ENCODE measurements around the gene WRNIP1. TPM values are rescaled to one million over a fixed set of nuclear protein-coding genes. Genes with fewer than 3 reads are reported as not detected.

WRNIP1 gene
- total RNA-seq, 1 donor from 2014 or later = 31.5 TPM

DNA sequence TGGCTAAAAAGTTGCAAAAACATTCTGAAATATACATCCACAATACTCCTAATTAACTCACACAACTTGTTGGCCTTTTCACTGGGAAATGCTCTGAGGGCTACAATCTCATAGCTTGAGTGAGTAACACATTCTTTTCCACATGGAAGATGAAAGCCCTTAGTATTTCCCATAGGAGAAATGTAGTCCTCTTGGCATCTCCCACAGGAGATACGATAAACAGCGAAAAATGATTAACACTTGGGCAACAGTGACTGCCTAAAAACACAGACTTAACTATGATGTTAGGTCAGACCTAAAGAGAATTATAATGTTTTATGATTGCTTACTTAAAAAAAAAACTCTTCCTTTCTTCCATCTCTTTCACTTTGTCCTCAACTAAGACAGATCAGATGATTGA, 23.4 kb upstream of the WRNIP1 start:
- no peaks in the 10 kb centered on the region for H3K36me3 ChIP-seq (ENCODE audit: insufficient read depth, low read length)

DNA sequence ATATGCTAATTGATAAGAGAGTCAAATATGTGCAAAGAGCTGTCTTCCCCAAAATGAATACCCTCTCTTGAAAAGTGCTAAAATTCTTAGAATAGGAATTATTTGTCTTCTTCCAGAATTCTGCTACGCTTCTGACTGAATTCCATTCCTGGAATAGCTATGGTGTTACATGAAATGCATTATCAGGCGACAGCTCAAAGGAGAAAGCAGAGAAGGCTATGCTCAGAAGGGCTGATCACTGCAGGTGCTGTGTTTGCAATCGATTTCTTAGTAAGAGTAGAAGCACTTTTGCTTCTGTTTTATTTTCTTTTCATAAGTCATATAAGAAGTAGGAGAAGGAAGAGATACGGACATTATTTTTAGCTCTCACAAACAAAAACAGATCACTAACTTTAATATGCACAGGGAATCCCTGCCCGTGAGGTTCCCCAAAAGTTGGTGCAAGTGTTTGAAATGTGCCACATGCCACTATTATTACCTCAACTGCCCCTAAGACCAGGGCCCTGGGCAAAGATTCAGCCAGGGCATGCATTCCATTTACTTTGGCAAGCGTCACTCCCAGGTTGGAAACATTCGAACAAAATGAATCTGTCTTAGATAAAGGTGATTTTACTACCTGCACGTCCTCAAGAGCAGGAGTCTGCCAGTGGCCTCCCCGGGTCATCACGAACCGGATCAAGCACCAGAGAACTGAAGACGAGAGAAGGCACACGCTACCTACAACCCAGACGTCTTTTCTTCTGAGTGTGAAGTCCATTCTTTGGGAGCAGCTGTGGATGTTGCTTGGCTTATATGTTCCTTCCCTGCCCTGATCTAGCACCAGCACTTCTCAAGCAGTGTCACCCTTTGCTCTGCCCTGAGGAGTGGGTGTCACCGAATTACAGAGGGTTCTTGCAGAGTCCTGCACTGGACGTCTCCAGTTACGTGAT, 21.6 kb upstream of the WRNIP1 start:
- Histone ChIP-seq H3K27ac (ENCODE audit: low read depth, low read length) (no peak overlapping the region), H3K9ac (ENCODE audit: low read length) (no peak overlapping the region), H3K9me3 (ENCODE audit: insufficient read depth, low read depth, low read length) (no peaks in the 10 kb centered on the region), H4K20me1 (ENCODE audit: insufficient read depth, low read length) (no peaks in the 10 kb centered on the region), H2AFZ (ENCODE audit: low read depth, low read length) (no peak overlapping the region), H3K79me2 (ENCODE audit: insufficient read depth, low read length) (no peaks in the 10 kb centered on the region), H3K4me2 (ENCODE audit: low read length) (no peak overlapping the region), H3K4me1 (ENCODE audit: insufficient read depth, low read length) (peaks cover 4% of the 10 kb centered on the region), H3K36me3 (ENCODE audit: insufficient read depth, low read length) (no peaks in the 10 kb centered on the region), H3K4me3 (ENCODE audit: insufficient read depth, low read depth, low read length) (no peak overlapping the region), H3K27me3 (ENCODE audit: insufficient read depth, low read length) (no peaks in the 10 kb centered on the region)
- H3K4me3 Mint-ChIP-seq (ENCODE audit: unreplicated experiment) = no peak overlapping the region
- no peaks in the 10 kb centered on the region for H3K27me3 Mint-ChIP-seq (ENCODE audit: low read depth, unreplicated experiment)
- H3K36me3 Mint-ChIP-seq (ENCODE audit: low read depth, unreplicated experiment) = no peaks in the 10 kb centered on the region
- peaks cover 32% of the 10 kb centered on the region for H3K4me1 Mint-ChIP-seq (ENCODE audit: low read depth, unreplicated experiment)
- H3K27ac Mint-ChIP-seq (ENCODE audit: unreplicated experiment) = no peak overlapping the region
- no peaks in the 10 kb centered on the region for H3K9me3 Mint-ChIP-seq (ENCODE audit: unreplicated experiment)
- FAIRE-seq = no peak
- no peak for TF ChIP-seq CTCF (IDR thresholded peaks at IDR 0.05; ENCODE audit: insufficient read depth, low read depth, low read length)
- TF ChIP-seq EZH2 (IDR thresholded peaks at IDR 0.05; ENCODE audit: insufficient read depth, low read length) = no peak
- DNase-seq (ENCODE audit: low read depth) = no peak

More for the DNA sequence above, 23.4 kb upstream of the WRNIP1 start:
- no peak for TF ChIP-seq EZH2 (IDR thresholded peaks at IDR 0.05; ENCODE audit: insufficient read depth, low read length)
- no peak for TF ChIP-seq CTCF (IDR thresholded peaks at IDR 0.05; ENCODE audit: insufficient read depth, low read depth, low read length)
- Mint-ChIP-seq H3K36me3 (ENCODE audit: low read depth, unreplicated experiment) (no peaks in the 10 kb centered on the region), H3K4me1 (ENCODE audit: low read depth, unreplicated experiment) (peaks cover 31% of the 10 kb centered on the region), H3K4me3 (ENCODE audit: unreplicated experiment) (peak overlapping the region; percentile 7), H3K9me3 (ENCODE audit: unreplicated experiment) (no peaks in the 10 kb centered on the region), H3K27me3 (ENCODE audit: low read depth, unreplicated experiment) (no peaks in the 10 kb centered on the region), H3K27ac (ENCODE audit: unreplicated experiment) (peak overlapping the region; percentile 12)
- H4K20me1 ChIP-seq (ENCODE audit: insufficient read depth, low read length) = no peaks in the 10 kb centered on the region
- H3K9ac ChIP-seq (ENCODE audit: low read length) = no peak overlapping the region
- no peak for FAIRE-seq
- DNase-seq (ENCODE audit: low read depth) = peak; percentile 57
- no peak overlapping the region for H3K27ac ChIP-seq (ENCODE audit: low read depth, low read length)
- no peaks in the 10 kb centered on the region for H3K9me3 ChIP-seq (ENCODE audit: insufficient read depth, low read depth, low read length)
- H3K4me1 ChIP-seq (ENCODE audit: insufficient read depth, low read length) = peaks cover 4% of the 10 kb centered on the region
- H3K4me2 ChIP-seq (ENCODE audit: low read length) = no peak overlapping the region
- H3K79me2 ChIP-seq (ENCODE audit: insufficient read depth, low read length) = no peaks in the 10 kb centered on the region
- H3K4me3 ChIP-seq (ENCODE audit: insufficient read depth, low read depth, low read length) = no peak overlapping the region
- H2AFZ ChIP-seq (ENCODE audit: low read depth, low read length) = no peak overlapping the region
- no peaks in the 10 kb centered on the region for H3K27me3 ChIP-seq (ENCODE audit: insufficient read depth, low read length)

Measured in astrocyte (in vitro differentiated cells and primary cell).